HepG2 (cell line): ENCODE data around the gene RBM15B. TPM values are rescaled to one million over a fixed set of nuclear protein-coding genes. Genes with fewer than 3 reads are reported as not detected.
A peak's percentile ranks its signal among the peaks of the same experiment; 100 is the strongest.

Source experiments
- FUBP1 ChIP-seq: sonication (generic); formaldehyde crosslinking; IDR thresholded peaks from 2 replicates; pipeline ENCODE4 v1.5.1; 2020; ENCODE audit warnings: missing genetic modification reagents, mild to moderate bottlenecking, borderline replicate concordance
- HNRNPH1 ChIP-seq: fragments of 200-400 bp; formaldehyde crosslinking; optimal IDR thresholded peaks from 2 replicates; pipeline ENCODE3; 2017; ENCODE audit warnings: mild to moderate bottlenecking, low read depth, low read length
- SP1 ChIP-seq, 2 experiments: fragments of 450-650 bp in 1 of 2; sonication (generic) in 1 of 2; formaldehyde crosslinking in 1 of 2; IDR thresholded peaks; 2 replicates each; pipeline versions ENCODE4 v1.4.0 to v1.6.1; 2016 to 2020; ENCODE audit warnings: missing genetic modification reagents in 1 of 2
- ZBTB21 ChIP-seq: sonication (generic); formaldehyde crosslinking; IDR thresholded peaks from 2 replicates; pipeline ENCODE4 v1.4.0; 2020; ENCODE audit warnings: missing genetic modification reagents
- ZFX ChIP-seq: sonication (generic); formaldehyde crosslinking; IDR thresholded peaks from 2 replicates; pipeline ENCODE4 v1.4.0; 2020; ENCODE audit warnings: mild to moderate bottlenecking, low read depth, missing genetic modification reagents, moderate library complexity
- ZNF230 ChIP-seq: sonication (generic); formaldehyde crosslinking; IDR thresholded peaks from 2 replicates; pipeline ENCODE4 v1.4.0; 2020; ENCODE audit warnings: mild to moderate bottlenecking, missing genetic modification reagents
- ZNF556 ChIP-seq: sonication (generic); formaldehyde crosslinking; IDR thresholded peaks from 2 replicates; pipeline ENCODE4 v1.4.0; 2020; ENCODE audit warnings: mild to moderate bottlenecking, missing genetic modification reagents, borderline replicate concordance
- ZNF567 ChIP-seq: sonication (generic); formaldehyde crosslinking; IDR thresholded peaks from 2 replicates; pipeline ENCODE4 v1.8.1; 2023; ENCODE audit warnings: mild to moderate bottlenecking, missing genetic modification reagents, borderline replicate concordance
- ZNF747 ChIP-seq: sonication (generic); formaldehyde crosslinking; IDR thresholded peaks from 2 replicates; pipeline ENCODE4 v1.8.1; 2023; ENCODE audit warnings: missing genetic modification reagents, mild to moderate bottlenecking, borderline replicate concordance
- polyA plus RNA-seq, 8 experiments: library from polyadenylated mRNA; depleted of rRNA in 3 of 8; stranded (reverse) in 7 of 8; unstranded in 1 of 8; fragments of >200 nt; fragmentation: Illumina TruSeq in 4 of 8; extraction: Trizol in 4 of 8; gene quantifications; 2 replicates each; pipeline versions ENCODE4 v1.2.1 to v1.2.3, GENCODE V29; 2011 to 2016; ENCODE audit warnings: low read depth in 4 of 8, missing spikeins in 1 of 8, mixed read lengths in 1 of 8; ENCODE audit not compliant: insufficient read depth in 1 of 8
- total RNA-seq, 5 experiments: library from RNA; depleted of rRNA; stranded (reverse); fragments of >200 nt; fragmentation: Illumina TruSeq; extraction: Trizol; gene quantifications; 2 replicates each; pipeline ENCODE4 v1.2.3, GENCODE V29; 2016; ENCODE audit warnings: low read depth in 1 of 5
- TF ChIP-seq, protein P1 (sequence below): sonication (generic); formaldehyde crosslinking; IDR thresholded peaks from 2 replicates; pipeline ENCODE4 v1.5.1; 2020; ENCODE audit warnings: missing genetic modification reagents, mild to moderate bottlenecking, borderline replicate concordance
- TF ChIP-seq, protein P2 (sequence below): sonication (generic); formaldehyde crosslinking; IDR thresholded peaks from 2 replicates; pipeline ENCODE4 v1.5.0; 2020; ENCODE audit warnings: missing genetic modification reagents
- TF ChIP-seq, protein P3 (sequence below): sonication (generic); formaldehyde crosslinking; IDR thresholded peaks from 2 replicates; pipeline ENCODE4 v1.8.1; 2023; ENCODE audit warnings: mild to moderate bottlenecking, inconsistent platforms, moderate library complexity, missing genetic modification reagents, borderline replicate concordance
- TF ChIP-seq, protein P4 (sequence below): IDR thresholded peaks from 2 replicates; pipeline ENCODE4 v1.6.1; 2016; ENCODE audit warnings: low read depth, control low read depth
- TF ChIP-seq, protein P5 (sequence below): sonication (generic); formaldehyde crosslinking; IDR thresholded peaks from 2 replicates; pipeline ENCODE4 v1.9.0; 2021; ENCODE audit warnings: missing genetic modification reagents, borderline replicate concordance

Gene RBM15B
- total and polyA plus RNA-seq, 2 of the 13 experiments (the other 11 are each of a cell fraction or from before 2014, with no cell fraction given), result 8.2 to 19.3 TPM

DNA sequence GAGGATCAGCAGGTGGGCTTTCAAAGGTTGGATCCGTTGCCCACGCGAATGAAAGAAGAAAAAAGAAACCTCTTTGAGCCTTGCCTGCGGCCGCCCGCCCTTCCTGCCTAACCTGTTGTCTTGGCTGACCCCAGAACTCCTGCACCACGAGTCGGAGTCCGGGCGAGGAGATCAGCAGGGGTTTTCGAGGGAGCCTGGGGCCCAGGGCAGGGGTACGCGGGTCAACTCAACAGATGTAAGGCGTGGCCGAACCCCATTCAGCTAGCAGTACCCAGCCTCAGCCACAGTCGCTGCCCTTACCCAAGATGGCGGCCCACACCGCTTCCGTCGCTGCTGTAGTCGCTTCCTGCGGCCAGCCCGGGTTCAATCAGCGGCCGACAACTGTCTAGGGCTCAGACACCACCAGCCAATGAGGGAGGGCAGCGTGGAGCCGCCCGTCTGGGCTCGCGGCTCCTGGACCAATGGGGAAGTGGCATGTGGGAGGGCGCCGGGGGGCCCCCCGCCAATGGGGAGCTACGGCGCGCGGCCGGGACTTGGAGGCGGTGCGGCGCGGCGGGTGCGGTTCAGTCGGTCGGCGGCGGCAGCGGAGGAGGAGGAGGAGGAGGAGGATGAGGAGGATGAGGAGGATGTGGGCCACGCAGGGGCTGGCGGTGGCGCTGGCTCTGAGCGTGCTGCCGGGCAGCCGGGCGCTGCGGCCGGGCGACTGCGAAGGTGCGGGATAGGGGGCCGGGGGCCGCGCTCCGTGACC is 6.2 kb upstream of the RBM15B start, which contains the start of gene MANF (continued):
- TF ChIP-seq, protein P1, sequence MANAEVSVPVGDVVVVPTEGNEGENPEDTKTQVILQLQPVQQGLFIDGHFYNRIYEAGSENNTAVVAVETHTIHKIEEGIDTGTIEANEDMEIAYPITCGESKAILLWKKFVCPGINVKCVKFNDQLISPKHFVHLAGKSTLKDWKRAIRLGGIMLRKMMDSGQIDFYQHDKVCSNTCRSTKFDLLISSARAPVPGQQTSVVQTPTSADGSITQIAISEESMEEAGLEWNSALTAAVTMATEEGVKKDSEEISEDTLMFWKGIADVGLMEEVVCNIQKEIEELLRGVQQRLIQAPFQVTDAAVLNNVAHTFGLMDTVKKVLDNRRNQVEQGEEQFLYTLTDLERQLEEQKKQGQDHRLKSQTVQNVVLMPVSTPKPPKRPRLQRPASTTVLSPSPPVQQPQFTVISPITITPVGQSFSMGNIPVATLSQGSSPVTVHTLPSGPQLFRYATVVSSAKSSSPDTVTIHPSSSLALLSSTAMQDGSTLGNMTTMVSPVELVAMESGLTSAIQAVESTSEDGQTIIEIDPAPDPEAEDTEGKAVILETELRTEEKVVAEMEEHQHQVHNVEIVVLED (CRISPR knock-in tag), result peak; percentile 94
- TF ChIP-seq ZNF556, result no peak; the same call in 1 of the 2 replicates
- TF ChIP-seq ZNF567 (CRISPR knock-in tag), result no peak
- no peak for TF ChIP-seq SP1 (IDR thresholded peaks at IDR 0.05)
- peak; percentile 72; the same call in 1 of the 2 replicates for TF ChIP-seq SP1 (CRISPR knock-in tag; IDR thresholded peaks at IDR 0.05)
- peak; percentile 46; the same call in 1 of the 2 replicates for TF ChIP-seq ZNF230 (CRISPR knock-in tag)
- no peak for TF ChIP-seq ZBTB21 (CRISPR knock-in tag)
- TF ChIP-seq FUBP1 (CRISPR knock-in tag), result no peak
- peak; percentile 41; the same call in 1 of the 2 replicates for TF ChIP-seq ZNF747 (CRISPR knock-in tag)
- TF ChIP-seq, protein P2, sequence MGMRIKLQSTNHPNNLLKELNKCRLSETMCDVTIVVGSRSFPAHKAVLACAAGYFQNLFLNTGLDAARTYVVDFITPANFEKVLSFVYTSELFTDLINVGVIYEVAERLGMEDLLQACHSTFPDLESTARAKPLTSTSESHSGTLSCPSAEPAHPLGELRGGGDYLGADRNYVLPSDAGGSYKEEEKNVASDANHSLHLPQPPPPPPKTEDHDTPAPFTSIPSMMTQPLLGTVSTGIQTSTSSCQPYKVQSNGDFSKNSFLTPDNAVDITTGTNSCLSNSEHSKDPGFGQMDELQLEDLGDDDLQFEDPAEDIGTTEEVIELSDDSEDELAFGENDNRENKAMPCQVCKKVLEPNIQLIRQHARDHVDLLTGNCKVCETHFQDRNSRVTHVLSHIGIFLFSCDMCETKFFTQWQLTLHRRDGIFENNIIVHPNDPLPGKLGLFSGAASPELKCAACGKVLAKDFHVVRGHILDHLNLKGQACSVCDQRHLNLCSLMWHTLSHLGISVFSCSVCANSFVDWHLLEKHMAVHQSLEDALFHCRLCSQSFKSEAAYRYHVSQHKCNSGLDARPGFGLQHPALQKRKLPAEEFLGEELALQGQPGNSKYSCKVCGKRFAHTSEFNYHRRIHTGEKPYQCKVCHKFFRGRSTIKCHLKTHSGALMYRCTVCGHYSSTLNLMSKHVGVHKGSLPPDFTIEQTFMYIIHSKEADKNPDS (CRISPR knock-in tag), result peak; percentile 63; the same call in 1 of the 2 replicates
- peak; percentile 93 for TF ChIP-seq ZFX (CRISPR knock-in tag)
- TF ChIP-seq, protein P3, sequence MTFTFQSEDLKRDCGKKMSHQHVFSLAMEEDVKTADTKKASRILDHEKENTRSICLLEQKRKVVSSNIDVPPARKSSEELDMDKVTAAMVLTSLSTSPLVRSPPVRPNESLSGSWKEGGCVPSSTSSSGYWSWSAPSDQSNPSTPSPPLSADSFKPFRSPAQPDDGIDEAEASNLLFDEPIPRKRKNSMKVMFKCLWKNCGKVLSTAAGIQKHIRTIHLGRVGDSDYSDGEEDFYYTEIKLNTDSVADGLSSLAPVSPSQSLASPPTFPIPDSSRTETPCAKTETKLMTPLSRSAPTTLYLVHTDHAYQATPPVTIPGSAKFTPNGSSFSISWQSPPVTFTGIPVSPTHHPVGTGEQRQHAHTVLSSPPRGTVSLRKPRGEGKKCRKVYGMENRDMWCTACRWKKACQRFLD (CRISPR knock-in tag), result peak; percentile 18; the same call in 1 of the 2 replicates
- TF ChIP-seq HNRNPH1, result no peak
- TF ChIP-seq, protein P4, sequence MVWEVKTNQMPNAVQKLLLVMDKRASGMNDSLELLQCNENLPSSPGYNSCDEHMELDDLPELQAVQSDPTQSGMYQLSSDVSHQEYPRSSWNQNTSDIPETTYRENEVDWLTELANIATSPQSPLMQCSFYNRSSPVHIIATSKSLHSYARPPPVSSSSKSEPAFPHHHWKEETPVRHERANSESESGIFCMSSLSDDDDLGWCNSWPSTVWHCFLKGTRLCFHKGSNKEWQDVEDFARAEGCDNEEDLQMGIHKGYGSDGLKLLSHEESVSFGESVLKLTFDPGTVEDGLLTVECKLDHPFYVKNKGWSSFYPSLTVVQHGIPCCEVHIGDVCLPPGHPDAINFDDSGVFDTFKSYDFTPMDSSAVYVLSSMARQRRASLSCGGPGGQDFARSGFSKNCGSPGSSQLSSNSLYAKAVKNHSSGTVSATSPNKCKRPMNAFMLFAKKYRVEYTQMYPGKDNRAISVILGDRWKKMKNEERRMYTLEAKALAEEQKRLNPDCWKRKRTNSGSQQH (CRISPR knock-in tag), result peak; percentile 71; the same call in 1 of the 2 replicates
- TF ChIP-seq, protein P5, sequence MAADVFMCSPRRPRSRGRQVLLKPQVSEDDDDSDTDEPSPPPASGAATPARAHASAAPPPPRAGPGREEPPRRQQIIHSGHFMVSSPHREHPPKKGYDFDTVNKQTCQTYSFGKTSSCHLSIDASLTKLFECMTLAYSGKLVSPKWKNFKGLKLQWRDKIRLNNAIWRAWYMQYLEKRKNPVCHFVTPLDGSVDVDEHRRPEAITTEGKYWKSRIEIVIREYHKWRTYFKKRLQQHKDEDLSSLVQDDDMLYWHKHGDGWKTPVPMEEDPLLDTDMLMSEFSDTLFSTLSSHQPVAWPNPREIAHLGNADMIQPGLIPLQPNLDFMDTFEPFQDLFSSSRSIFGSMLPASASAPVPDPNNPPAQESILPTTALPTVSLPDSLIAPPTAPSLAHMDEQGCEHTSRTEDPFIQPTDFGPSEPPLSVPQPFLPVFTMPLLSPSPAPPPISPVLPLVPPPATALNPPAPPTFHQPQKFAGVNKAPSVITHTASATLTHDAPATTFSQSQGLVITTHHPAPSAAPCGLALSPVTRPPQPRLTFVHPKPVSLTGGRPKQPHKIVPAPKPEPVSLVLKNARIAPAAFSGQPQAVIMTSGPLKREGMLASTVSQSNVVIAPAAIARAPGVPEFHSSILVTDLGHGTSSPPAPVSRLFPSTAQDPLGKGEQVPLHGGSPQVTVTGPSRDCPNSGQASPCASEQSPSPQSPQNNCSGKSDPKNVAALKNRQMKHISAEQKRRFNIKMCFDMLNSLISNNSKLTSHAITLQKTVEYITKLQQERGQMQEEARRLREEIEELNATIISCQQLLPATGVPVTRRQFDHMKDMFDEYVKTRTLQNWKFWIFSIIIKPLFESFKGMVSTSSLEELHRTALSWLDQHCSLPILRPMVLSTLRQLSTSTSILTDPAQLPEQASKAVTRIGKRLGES (CRISPR knock-in tag), result no peak
